ENCODE measurements around the gene YIPF1.

Gene YIPF1

DNA sequence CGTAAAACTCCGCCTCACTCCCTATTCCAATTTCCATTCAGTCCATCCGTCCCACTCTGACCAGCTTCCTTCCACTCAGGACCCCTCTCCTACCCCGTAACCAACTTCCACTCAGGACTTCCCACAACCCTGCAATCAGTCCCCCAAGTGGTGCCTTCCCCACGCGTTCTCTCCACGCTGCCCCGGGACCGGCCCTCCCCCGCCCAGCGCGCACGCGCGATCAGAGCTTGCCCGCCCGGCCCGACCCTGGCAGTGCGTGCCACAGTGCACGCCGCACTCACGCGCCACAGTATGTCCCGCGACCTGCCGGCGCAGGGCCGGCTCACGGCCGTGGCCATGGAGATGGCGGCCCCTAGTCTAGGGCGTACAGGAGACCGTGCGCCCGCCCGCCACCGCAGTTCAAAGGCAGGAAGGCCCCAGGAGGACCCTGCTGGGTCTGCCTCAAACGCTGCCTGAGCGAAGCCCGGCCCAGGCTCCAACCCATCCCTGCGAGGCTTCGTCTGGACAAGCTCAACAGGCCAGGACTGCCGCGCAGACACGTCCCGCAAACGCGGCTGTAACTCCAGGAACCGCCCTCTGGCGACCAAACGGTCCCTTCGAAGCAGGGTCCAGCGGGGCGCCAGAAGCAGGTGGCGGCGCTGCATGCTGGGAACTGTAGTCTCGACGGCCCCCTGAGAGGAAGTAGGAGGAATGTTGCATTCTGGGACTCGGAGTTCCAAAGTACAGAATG is 51.5 kb downstream of the YIPF1 start, which contains the start of gene NDC1:
TSS of gene NDC1 (minus strand) at position 373 of the 730 bp plus-strand sequence. CDS start at position 338, 35 bp downstream.
- Histone ChIP-seq H3K4me3 (peak within 1 kb of the TSS; percentile 73), H3K27ac (peak within 1 kb of the TSS; percentile 87 to 95)
- TF ChIP-seq CTCF (IDR thresholded peaks at IDR 0.05), result no peak
- DNase-seq (ENCODE audit: low spot score), result peak; percentile 89

GRCh38 chr1:53837646-53837923 is 52.0 kb downstream of the YIPF1 start:
- Histone ChIP-seq H3K4me3 (peak overlapping the region; percentile 73), H3K27ac (peak overlapping the region in 1 of 2 donors; percentile 95)
- DNase-seq (ENCODE audit: low spot score), result no peak
- no peak for TF ChIP-seq CTCF (IDR thresholded peaks at IDR 0.05)

- DNase-seq (ENCODE audit: low spot score), result no peak
- Histone ChIP-seq H3K4me3 (no peak overlapping the region), H3K27ac (no peak overlapping the region)
- TF ChIP-seq CTCF (IDR thresholded peaks at IDR 0.05), result no peak
Measured at GRCh38 chr1:53835491-53835890, 54.1 kb downstream of the YIPF1 start.

DNA sequence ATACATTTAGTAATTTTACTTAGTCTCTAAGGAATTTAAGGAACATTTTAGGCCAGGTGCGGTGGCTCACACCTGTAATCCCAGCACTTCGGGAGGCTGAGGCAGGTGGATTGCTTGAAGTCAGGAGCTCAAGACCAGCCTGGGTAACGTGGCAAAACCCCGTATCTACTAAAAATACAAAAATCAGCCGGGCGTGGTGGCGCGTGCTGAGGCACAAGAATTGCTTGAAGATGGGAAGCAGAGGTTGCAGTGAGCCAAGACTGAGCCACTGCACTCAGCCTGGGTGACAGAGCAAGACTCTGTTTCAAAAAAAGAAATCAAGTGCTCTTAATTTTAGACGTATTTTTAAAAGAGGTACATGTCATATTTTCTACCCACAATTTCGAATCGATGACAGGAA is 54.8 kb downstream of the YIPF1 start:
- Histone ChIP-seq H3K27ac (no peak overlapping the region), H3K4me3 (no peak overlapping the region)
- TF ChIP-seq CTCF (IDR thresholded peaks at IDR 0.05), result no peak
- DNase-seq (ENCODE audit: low spot score), result no peak

GRCh38 chr1:53833393-53833792 is 56.2 kb downstream of the YIPF1 start:
- Histone ChIP-seq H3K4me3 (no peak overlapping the region), H3K27ac (no peak overlapping the region)
- DNase-seq (ENCODE audit: low spot score), result no peak
- no peak for TF ChIP-seq CTCF (IDR thresholded peaks at IDR 0.05)

GRCh38 chr1:53826367-53826766 is 63.2 kb downstream of the YIPF1 start:
- H3K4me3 ChIP-seq, result no peak overlapping the region
- DNase-seq (ENCODE audit: low spot score), result no peak
- H3K27ac ChIP-seq, result no peak overlapping the region
- no peak for TF ChIP-seq CTCF (IDR thresholded peaks at IDR 0.05)

DNA sequence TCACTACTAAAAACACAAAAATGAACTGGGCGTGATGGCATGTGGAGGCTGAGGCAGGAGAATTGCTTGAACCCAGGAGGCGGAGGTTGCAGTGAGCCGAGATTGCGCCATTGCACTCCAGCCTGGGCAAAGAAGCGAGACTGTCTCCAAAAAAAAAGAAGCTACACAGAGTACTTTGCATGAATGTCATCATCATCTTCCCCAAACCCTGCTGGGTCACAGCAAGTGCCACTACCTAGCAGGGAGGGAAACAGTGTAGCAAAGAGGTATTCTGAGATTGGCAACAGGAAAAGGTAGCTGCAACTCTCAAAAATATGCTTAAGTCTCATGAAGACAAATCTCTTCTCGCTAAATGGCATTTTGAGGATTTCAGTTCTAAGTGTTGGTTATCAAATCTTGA is 64.3 kb downstream of the YIPF1 start:
- H3K4me3 ChIP-seq, result no peak overlapping the region
- H3K27ac ChIP-seq, result no peak overlapping the region
- no peak for TF ChIP-seq CTCF (IDR thresholded peaks at IDR 0.05)
- no peak for DNase-seq (ENCODE audit: low spot score)

All from coronary artery (tissue), 2 donors.